HEK293 (cell line): Measurements from ENCODE around the gene AICDA.

Experiments used
- CTCF ChIA-PET: fragments of 350-600 bp; formaldehyde crosslinking; extraction: SDS; loops from one replicate; lab custom pipeline; 2021; ENCODE audit warnings: antibody characterized with exemption; lab: Yijun Ruan, JAX
- POLR2A ChIA-PET: fragments of 300-600 bp; formaldehyde crosslinking; extraction: SDS; loops from one replicate; lab custom pipeline; 2020; ENCODE audit warnings: antibody characterized with exemption, inconsistent platforms; lab: Yijun Ruan, JAX
- H3K27ac ChIP-seq: fragments of 200-500 bp; sonication (Bioruptor generic); 2 replicates; pipeline ENCODE4 v1.5.1; 2014; ENCODE audit warnings: low read depth, low read length, control low read depth, inconsistent platforms; ENCODE audit errors: extremely low read depth
- H3K36me3 ChIP-seq, 2 experiments: fragments of 200-500 bp in 1 of 2; sonication (Bioruptor generic) in 1 of 2; 1 replicate in 1 of 2; 2 replicates in 1 of 2; pipeline ENCODE4 v1.5.1; 2014 to 2017; ENCODE audit warnings: inconsistent platforms in 2 of 2, low read length in 2 of 2; ENCODE audit not compliant: control insufficient read depth in 2 of 2, insufficient read depth in 1 of 2
- H3K4me1 ChIP-seq: fragments of 200-500 bp; sonication (Bioruptor generic); 2 replicates; pipeline ENCODE4 v1.5.1; 2014; ENCODE audit warnings: mild to moderate bottlenecking, low read length, inconsistent platforms; ENCODE audit not compliant: control insufficient read depth, insufficient read depth
- H3K4me3 ChIP-seq: 2 replicates; pipeline ENCODE4 v1.5.1; 2011; ENCODE audit warnings: low read depth, mild to moderate bottlenecking, control low read depth, low read length, moderate library complexity
- H3K9me3 ChIP-seq: fragments of 200-500 bp; sonication (Bioruptor generic); 2 replicates; pipeline ENCODE4 v1.5.1; 2014; ENCODE audit warnings: low read depth, low read length, inconsistent platforms; ENCODE audit not compliant: control insufficient read depth, insufficient read depth
- INSM2 ChIP-seq: fragments of 450-650 bp; formaldehyde crosslinking; IDR thresholded peaks from 2 replicates; pipeline ENCODE4 v1.5.1; 2016; ENCODE audit warnings: missing biosample characterization, missing genetic modification characterization
- MZF1 ChIP-seq: fragments of 450-650 bp; formaldehyde crosslinking; IDR thresholded peaks from 2 replicates; pipeline ENCODE4 v1.5.1; 2017; ENCODE audit warnings: missing biosample characterization, missing genetic modification characterization, borderline replicate concordance
- ZBTB1 ChIP-seq: fragments of 450-650 bp; formaldehyde crosslinking; IDR thresholded peaks from 2 replicates; pipeline ENCODE4 v1.5.1; 2016; ENCODE audit warnings: missing biosample characterization, missing genetic modification characterization
- ZFP3 ChIP-seq: fragments of 450-650 bp; formaldehyde crosslinking; IDR thresholded peaks from 2 replicates; pipeline ENCODE4 v1.5.1; 2016; ENCODE audit warnings: low read depth, missing biosample characterization, missing genetic modification characterization
- ZIC2 ChIP-seq: fragments of 450-650 bp; formaldehyde crosslinking; IDR thresholded peaks from 2 replicates; pipeline ENCODE4 v1.5.1; 2016; ENCODE audit warnings: missing biosample characterization, missing genetic modification characterization
- ZNF157 ChIP-seq: fragments of 450-650 bp; formaldehyde crosslinking; IDR thresholded peaks from 2 replicates; pipeline ENCODE4 v1.5.1; 2016; ENCODE audit warnings: missing biosample characterization, missing genetic modification characterization
- ZNF184 ChIP-seq: fragments of 450-650 bp; IDR thresholded peaks from 2 replicates; pipeline ENCODE4 v1.5.1; 2018; ENCODE audit warnings: missing biosample characterization, mild to moderate bottlenecking, missing genetic modification characterization
- ZNF26 ChIP-seq: fragments of 450-650 bp; formaldehyde crosslinking; IDR thresholded peaks from 2 replicates; pipeline ENCODE4 v1.5.1; 2016; ENCODE audit warnings: missing biosample characterization, missing genetic modification characterization
- ZNF514 ChIP-seq: fragments of 450-650 bp; formaldehyde crosslinking; IDR thresholded peaks from 2 replicates; pipeline ENCODE4 v1.5.1; 2016; ENCODE audit warnings: missing biosample characterization, missing genetic modification characterization
- ZNF610 ChIP-seq: fragments of 450-650 bp; formaldehyde crosslinking; IDR thresholded peaks from 2 replicates; pipeline ENCODE4 v1.5.1; 2016; ENCODE audit warnings: missing biosample characterization, missing genetic modification characterization, borderline replicate concordance
- ZNF707 ChIP-seq: fragments of 450-650 bp; formaldehyde crosslinking; IDR thresholded peaks from 2 replicates; pipeline ENCODE4 v1.5.1; 2016; ENCODE audit warnings: missing biosample characterization, missing genetic modification characterization
- ZNF776 ChIP-seq: fragments of 450-650 bp; formaldehyde crosslinking; IDR thresholded peaks from 2 replicates; pipeline ENCODE4 v1.5.0; 2017; ENCODE audit warnings: missing biosample characterization, missing genetic modification characterization, borderline replicate concordance
- ZNF791 ChIP-seq: fragments of 450-650 bp; formaldehyde crosslinking; IDR thresholded peaks from 2 replicates; pipeline ENCODE4 v1.5.1; 2016; ENCODE audit warnings: missing biosample characterization, missing genetic modification characterization
- TF ChIP-seq, protein P1 (sequence below): fragments of 450-650 bp; IDR thresholded peaks from 2 replicates; pipeline ENCODE4 v1.5.1; 2018; ENCODE audit warnings: missing biosample characterization, missing genetic modification characterization
- TF ChIP-seq, protein P2 (sequence below): fragments of 450-650 bp; formaldehyde crosslinking; IDR thresholded peaks from 2 replicates; pipeline ENCODE4 v1.5.1; 2016; ENCODE audit warnings: missing biosample characterization, missing genetic modification characterization
- TF ChIP-seq, protein P3 (sequence below): fragments of 450-650 bp; IDR thresholded peaks from 2 replicates; pipeline ENCODE4 v1.5.1; 2018; ENCODE audit warnings: missing biosample characterization, mild to moderate bottlenecking, missing genetic modification characterization
- TF ChIP-seq, protein P4 (sequence below): fragments of 450-650 bp; formaldehyde crosslinking; IDR thresholded peaks from 2 replicates; pipeline ENCODE4 v1.5.1; 2016; ENCODE audit warnings: missing biosample characterization, missing genetic modification characterization
- TF ChIP-seq, protein P5 (sequence below): fragments of 450-650 bp; formaldehyde crosslinking; IDR thresholded peaks from 2 replicates; pipeline ENCODE4 v1.5.1; 2016; ENCODE audit warnings: missing biosample characterization, missing genetic modification characterization

AICDA gene

DNA sequence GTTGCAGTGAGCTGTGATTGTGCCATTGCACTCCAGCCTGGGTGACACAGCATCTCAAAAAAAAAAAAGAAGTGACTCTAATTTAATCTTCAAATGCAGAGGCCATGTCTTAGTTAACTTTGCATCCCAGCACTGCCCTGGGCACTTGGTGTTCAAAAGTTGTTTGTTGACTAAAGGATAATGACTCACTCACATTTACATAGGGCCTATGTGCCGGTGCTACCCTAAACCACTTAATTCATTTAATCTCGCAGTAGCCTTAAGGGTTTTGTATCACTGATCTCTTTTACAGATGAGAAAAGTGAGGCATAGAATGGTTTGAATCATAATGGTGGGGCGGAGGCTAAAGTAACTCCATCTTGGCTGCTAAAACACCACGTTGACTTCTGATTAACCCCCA, 26.3 kb upstream of the AICDA start (continued):
- TF ChIP-seq, protein P1, sequence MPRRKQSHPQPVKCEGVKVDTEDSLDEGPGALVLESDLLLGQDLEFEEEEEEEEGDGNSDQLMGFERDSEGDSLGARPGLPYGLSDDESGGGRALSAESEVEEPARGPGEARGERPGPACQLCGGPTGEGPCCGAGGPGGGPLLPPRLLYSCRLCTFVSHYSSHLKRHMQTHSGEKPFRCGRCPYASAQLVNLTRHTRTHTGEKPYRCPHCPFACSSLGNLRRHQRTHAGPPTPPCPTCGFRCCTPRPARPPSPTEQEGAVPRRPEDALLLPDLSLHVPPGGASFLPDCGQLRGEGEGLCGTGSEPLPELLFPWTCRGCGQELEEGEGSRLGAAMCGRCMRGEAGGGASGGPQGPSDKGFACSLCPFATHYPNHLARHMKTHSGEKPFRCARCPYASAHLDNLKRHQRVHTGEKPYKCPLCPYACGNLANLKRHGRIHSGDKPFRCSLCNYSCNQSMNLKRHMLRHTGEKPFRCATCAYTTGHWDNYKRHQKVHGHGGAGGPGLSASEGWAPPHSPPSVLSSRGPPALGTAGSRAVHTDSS (tag by site-specific recombination), result no peak

DNA sequence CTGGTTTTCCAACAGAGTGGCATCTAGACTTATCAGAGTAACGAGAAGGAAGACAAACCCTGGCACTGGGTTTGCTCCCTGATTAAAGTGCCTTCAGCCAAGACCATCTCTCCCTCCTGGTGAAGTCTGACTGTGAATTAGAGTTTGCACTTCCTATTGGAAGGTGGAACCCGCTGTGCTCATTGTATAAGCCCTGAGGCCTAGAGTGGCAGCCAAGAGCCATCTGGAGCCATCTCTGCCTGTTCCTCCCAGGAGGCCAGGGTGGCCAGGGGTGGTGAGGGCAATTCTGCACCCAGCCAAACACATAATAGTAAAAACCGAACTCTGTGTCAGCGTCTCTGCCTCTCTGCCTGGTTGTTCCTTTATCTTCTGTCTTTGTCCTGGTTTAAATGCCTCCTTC, 25.0 kb upstream of the AICDA start:
- Histone ChIP-seq H3K4me3 (no peak overlapping the region), H3K36me3 (no peaks in the 10 kb centered on the region), H3K27ac (no peak overlapping the region), H3K4me1 (no peaks in the 10 kb centered on the region), H3K9me3 (no peaks in the 10 kb centered on the region)
- TF ChIP-seq ZBTB1 (tag by site-specific recombination), result no peak
- no peak for TF ChIP-seq ZNF157
- peak; percentile 15; the same call in 1 of the 2 replicates for TF ChIP-seq ZIC2 (tag by site-specific recombination)
- ChIA-PET CTCF (interaction anchor here (1.1 kb wide), 1 partner anchor 44 kb away, joined by 4 read pairs; no protein-coding TSS in a partner anchor), POLR2A (no interaction called here)

DNA sequence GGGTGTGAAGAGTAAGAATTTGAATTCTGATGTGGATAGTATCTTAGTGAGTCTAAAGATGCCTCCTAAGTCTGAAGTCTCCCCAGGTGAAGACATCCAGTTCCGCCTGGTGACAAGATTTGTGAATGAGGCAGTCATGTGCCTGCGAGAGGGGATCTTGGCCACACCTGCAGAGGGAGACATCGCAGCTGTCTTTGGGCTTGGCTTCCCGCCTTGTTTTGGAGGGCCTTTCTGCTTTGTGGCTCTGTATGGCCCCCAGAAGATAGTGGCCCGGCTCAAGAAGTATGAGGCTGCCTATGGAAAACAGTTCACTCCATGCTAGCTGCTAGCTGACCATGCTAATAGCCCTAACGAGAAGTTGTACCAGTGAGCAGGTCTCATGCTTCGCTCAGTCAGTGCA, 24.6 kb upstream of the AICDA start:
- ChIA-PET POLR2A (no interaction called here), CTCF (interaction anchor here (1.1 kb wide), 1 partner anchor 44 kb away, joined by 4 read pairs; no protein-coding TSS in a partner anchor)
- no peaks in the 10 kb centered on the region for H3K36me3 ChIP-seq
- TF ChIP-seq, protein P2, sequence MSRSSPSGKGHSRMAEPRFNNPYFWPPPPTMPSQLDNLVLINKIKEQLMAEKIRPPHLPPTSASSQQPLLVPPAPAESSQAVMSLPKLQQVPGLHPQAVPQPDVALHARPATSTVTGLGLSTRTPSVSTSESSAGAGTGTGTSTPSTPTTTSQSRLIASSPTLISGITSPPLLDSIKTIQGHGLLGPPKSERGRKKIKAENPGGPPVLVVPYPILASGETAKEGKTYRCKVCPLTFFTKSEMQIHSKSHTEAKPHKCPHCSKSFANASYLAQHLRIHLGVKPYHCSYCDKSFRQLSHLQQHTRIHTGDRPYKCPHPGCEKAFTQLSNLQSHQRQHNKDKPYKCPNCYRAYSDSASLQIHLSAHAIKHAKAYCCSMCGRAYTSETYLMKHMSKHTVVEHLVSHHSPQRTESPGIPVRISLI (tag by site-specific recombination), result no peak
- TF ChIP-seq ZNF610 (tag by site-specific recombination), result no peak
- TF ChIP-seq, protein P3, sequence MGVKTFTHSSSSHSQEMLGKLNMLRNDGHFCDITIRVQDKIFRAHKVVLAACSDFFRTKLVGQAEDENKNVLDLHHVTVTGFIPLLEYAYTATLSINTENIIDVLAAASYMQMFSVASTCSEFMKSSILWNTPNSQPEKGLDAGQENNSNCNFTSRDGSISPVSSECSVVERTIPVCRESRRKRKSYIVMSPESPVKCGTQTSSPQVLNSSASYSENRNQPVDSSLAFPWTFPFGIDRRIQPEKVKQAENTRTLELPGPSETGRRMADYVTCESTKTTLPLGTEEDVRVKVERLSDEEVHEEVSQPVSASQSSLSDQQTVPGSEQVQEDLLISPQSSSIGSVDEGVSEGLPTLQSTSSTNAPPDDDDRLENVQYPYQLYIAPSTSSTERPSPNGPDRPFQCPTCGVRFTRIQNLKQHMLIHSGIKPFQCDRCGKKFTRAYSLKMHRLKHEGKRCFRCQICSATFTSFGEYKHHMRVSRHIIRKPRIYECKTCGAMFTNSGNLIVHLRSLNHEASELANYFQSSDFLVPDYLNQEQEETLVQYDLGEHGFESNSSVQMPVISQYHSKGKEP, result no peak
- TF ChIP-seq ZNF776 (tag by site-specific recombination), result no peak
- TF ChIP-seq, protein P4, sequence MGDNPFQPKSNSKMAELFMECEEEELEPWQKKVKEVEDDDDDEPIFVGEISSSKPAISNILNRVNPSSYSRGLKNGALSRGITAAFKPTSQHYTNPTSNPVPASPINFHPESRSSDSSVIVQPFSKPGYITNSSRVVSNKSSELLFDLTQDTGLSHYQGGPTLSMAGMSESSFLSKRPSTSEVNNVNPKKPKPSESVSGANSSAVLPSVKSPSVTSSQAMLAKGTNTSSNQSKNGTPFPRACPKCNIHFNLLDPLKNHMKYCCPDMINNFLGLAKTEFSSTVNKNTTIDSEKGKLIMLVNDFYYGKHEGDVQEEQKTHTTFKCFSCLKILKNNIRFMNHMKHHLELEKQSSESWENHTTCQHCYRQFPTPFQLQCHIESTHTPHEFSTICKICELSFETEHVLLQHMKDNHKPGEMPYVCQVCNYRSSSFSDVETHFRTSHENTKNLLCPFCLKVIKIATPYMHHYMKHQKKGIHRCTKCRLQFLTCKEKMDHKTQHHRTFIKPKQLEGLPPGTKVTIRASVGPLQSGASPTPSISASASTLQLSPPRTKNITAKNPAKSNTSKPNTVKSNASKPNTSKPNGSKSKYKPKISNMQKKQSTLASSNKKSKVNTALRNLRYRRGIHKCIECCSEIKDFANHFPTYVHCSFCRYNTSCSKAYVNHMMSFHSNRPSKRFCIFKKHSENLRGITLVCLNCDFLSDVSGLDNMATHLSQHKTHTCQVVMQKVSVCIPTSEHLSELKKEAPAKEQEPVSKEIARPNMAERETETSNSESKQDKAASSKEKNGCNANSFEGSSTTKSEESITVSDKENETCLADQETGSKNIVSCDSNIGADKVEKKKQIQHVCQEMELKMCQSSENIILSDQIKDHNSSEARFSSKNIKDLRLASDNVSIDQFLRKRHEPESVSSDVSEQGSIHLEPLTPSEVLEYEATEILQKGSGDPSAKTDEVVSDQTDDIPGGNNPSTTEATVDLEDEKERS (tag by site-specific recombination), result no peak
- no peak for TF ChIP-seq MZF1 (tag by site-specific recombination)
- TF ChIP-seq ZNF26 (tag by site-specific recombination), result no peak
- TF ChIP-seq ZBTB1 (tag by site-specific recombination), result no peak
- no peak for TF ChIP-seq INSM2
- TF ChIP-seq ZNF791, result no peak
- no peak for TF ChIP-seq ZNF707 (tag by site-specific recombination)
- TF ChIP-seq ZFP3, result no peak
- no peak for TF ChIP-seq ZNF184
- no peak for TF ChIP-seq ZNF514 (tag by site-specific recombination)
- TF ChIP-seq, protein P5, sequence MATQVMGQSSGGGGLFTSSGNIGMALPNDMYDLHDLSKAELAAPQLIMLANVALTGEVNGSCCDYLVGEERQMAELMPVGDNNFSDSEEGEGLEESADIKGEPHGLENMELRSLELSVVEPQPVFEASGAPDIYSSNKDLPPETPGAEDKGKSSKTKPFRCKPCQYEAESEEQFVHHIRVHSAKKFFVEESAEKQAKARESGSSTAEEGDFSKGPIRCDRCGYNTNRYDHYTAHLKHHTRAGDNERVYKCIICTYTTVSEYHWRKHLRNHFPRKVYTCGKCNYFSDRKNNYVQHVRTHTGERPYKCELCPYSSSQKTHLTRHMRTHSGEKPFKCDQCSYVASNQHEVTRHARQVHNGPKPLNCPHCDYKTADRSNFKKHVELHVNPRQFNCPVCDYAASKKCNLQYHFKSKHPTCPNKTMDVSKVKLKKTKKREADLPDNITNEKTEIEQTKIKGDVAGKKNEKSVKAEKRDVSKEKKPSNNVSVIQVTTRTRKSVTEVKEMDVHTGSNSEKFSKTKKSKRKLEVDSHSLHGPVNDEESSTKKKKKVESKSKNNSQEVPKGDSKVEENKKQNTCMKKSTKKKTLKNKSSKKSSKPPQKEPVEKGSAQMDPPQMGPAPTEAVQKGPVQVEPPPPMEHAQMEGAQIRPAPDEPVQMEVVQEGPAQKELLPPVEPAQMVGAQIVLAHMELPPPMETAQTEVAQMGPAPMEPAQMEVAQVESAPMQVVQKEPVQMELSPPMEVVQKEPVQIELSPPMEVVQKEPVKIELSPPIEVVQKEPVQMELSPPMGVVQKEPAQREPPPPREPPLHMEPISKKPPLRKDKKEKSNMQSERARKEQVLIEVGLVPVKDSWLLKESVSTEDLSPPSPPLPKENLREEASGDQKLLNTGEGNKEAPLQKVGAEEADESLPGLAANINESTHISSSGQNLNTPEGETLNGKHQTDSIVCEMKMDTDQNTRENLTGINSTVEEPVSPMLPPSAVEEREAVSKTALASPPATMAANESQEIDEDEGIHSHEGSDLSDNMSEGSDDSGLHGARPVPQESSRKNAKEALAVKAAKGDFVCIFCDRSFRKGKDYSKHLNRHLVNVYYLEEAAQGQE (tag by site-specific recombination), result no peak

More for the DNA sequence above, 24.6 kb upstream of the AICDA start:
- no peak overlapping the region for H3K27ac ChIP-seq
- no peaks in the 10 kb centered on the region for H3K9me3 ChIP-seq
- no peak overlapping the region for H3K4me3 ChIP-seq
- H3K4me1 ChIP-seq, result no peaks in the 10 kb centered on the region
